Measurements from ENCODE around the gene NOL9. TPM values are rescaled to one million over a fixed set of nuclear protein-coding genes. Genes with fewer than 3 reads are reported as not detected.

Gene NOL9
- total and polyA plus RNA-seq, 9 of the 15 experiments (the other 6 are each of a cell fraction or from before 2014, with no cell fraction given) = 5.6 to 76.5 (median 47.3) TPM

DNA sequence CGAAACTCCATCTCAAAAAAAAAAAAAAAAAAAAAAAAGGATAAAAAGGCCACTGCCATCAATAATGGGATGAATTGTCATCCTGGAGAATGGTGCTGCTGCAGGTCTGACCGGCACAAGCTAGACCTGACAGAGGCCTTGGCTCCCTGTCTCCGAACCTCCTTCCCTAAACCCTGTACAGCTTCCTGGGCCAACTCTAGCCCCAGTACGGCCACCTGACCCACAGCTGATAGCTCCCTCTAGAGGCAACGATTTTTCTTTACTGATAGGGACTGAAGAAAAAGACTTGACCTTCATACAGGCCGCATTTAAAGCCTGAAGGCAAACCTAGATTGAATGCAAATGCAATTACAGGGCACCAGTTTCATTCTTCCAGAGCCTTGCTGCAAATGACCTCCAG, 30.7 kb downstream of the NOL9 start (continued):
- TF ChIP-seq, protein P1, sequence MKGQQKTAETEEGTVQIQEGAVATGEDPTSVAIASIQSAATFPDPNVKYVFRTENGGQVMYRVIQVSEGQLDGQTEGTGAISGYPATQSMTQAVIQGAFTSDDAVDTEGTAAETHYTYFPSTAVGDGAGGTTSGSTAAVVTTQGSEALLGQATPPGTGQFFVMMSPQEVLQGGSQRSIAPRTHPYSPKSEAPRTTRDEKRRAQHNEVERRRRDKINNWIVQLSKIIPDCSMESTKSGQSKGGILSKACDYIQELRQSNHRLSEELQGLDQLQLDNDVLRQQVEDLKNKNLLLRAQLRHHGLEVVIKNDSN (CRISPR knock-in tag; IDR thresholded peaks at IDR 0.05) = peak; percentile 77
- TF ChIP-seq, protein P2, sequence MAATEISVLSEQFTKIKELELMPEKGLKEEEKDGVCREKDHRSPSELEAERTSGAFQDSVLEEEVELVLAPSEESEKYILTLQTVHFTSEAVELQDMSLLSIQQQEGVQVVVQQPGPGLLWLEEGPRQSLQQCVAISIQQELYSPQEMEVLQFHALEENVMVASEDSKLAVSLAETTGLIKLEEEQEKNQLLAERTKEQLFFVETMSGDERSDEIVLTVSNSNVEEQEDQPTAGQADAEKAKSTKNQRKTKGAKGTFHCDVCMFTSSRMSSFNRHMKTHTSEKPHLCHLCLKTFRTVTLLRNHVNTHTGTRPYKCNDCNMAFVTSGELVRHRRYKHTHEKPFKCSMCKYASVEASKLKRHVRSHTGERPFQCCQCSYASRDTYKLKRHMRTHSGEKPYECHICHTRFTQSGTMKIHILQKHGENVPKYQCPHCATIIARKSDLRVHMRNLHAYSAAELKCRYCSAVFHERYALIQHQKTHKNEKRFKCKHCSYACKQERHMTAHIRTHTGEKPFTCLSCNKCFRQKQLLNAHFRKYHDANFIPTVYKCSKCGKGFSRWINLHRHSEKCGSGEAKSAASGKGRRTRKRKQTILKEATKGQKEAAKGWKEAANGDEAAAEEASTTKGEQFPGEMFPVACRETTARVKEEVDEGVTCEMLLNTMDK (IDR thresholded peaks at IDR 0.05; ENCODE audit: borderline replicate concordance, insufficient read depth, low read depth, low read length, poor library complexity, severe bottlenecking) = peak; percentile 47
- TF ChIP-seq KHSRP (IDR thresholded peaks at IDR 0.05) (no peak), LEF1 (IDR thresholded peaks at IDR 0.05) (no peak), RB1 (IDR thresholded peaks at IDR 0.05; ENCODE audit: low read depth) (peak; percentile 10; the same call in 1 of the 2 replicates), SMC3 (conservative IDR thresholded peaks at IDR 0.05; ENCODE audit: insufficient read depth, low read depth, low read length) (peak; percentile 51), ETV1 (tag; conservative IDR thresholded peaks at IDR 0.05; ENCODE audit: low read depth) (0 out of 2 replicates have a peak, but pooled peaks have one; percentile 9), ZNF263 (CRISPR knock-in tag; IDR thresholded peaks at IDR 0.05; ENCODE audit: borderline replicate concordance) (0 out of 2 replicates have a peak, but pooled peaks have one; percentile 34), ZFX (CRISPR knock-in tag; IDR thresholded peaks at IDR 0.05) (peak; percentile 79), COPS2 (conservative IDR thresholded peaks at IDR 0.05) (no peak), SIX5 (IDR thresholded peaks at IDR 0.05; ENCODE audit: borderline replicate concordance in 1 of 2, insufficient read depth in 1 of 2, low read depth in 1 of 2, low read length in 2 of 2) (no peak), TEAD2 (tag; IDR thresholded peaks at IDR 0.05) (peak; percentile 59; the same call in 1 of the 2 replicates), GATA2 (CRISPR knock-in tag; IDR thresholded peaks at IDR 0.05) (0 out of 2 replicates have a peak, but pooled peaks have one; percentile 22), TEAD4 (IDR thresholded peaks at IDR 0.05; ENCODE audit: low read length) (peak; percentile 72), TEAD4 (CRISPR knock-in tag; IDR thresholded peaks at IDR 0.05; ENCODE audit: borderline replicate concordance) (no peak), HCFC1 (IDR thresholded peaks at IDR 0.05; ENCODE audit: low read depth, low read length) (peak; percentile 35; the same call in 1 of the 2 replicates), BHLHE40 (IDR thresholded peaks at IDR 0.05; ENCODE audit: low read length) (0 out of 2 replicates have a peak, but pooled peaks have one; percentile 36)
- TF ChIP-seq, protein P3, sequence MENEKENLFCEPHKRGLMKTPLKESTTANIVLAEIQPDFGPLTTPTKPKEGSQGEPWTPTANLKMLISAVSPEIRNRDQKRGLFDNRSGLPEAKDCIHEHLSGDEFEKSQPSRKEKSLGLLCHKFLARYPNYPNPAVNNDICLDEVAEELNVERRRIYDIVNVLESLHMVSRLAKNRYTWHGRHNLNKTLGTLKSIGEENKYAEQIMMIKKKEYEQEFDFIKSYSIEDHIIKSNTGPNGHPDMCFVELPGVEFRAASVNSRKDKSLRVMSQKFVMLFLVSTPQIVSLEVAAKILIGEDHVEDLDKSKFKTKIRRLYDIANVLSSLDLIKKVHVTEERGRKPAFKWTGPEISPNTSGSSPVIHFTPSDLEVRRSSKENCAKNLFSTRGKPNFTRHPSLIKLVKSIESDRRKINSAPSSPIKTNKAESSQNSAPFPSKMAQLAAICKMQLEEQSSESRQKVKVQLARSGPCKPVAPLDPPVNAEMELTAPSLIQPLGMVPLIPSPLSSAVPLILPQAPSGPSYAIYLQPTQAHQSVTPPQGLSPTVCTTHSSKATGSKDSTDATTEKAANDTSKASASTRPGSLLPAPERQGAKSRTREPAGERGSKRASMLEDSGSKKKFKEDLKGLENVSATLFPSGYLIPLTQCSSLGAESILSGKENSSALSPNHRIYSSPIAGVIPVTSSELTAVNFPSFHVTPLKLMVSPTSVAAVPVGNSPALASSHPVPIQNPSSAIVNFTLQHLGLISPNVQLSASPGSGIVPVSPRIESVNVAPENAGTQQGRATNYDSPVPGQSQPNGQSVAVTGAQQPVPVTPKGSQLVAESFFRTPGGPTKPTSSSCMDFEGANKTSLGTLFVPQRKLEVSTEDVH (IDR thresholded peaks at IDR 0.05; ENCODE audit: low read depth, partially characterized antibody) = peak; percentile 18
- TF ChIP-seq, protein P4, sequence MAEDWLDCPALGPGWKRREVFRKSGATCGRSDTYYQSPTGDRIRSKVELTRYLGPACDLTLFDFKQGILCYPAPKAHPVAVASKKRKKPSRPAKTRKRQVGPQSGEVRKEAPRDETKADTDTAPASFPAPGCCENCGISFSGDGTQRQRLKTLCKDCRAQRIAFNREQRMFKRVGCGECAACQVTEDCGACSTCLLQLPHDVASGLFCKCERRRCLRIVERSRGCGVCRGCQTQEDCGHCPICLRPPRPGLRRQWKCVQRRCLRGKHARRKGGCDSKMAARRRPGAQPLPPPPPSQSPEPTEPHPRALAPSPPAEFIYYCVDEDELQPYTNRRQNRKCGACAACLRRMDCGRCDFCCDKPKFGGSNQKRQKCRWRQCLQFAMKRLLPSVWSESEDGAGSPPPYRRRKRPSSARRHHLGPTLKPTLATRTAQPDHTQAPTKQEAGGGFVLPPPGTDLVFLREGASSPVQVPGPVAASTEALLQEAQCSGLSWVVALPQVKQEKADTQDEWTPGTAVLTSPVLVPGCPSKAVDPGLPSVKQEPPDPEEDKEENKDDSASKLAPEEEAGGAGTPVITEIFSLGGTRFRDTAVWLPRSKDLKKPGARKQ (CRISPR knock-in tag; IDR thresholded peaks at IDR 0.05) = peak; percentile 61; the same call in 1 of the 2 replicates
- TF ChIP-seq, protein P5, sequence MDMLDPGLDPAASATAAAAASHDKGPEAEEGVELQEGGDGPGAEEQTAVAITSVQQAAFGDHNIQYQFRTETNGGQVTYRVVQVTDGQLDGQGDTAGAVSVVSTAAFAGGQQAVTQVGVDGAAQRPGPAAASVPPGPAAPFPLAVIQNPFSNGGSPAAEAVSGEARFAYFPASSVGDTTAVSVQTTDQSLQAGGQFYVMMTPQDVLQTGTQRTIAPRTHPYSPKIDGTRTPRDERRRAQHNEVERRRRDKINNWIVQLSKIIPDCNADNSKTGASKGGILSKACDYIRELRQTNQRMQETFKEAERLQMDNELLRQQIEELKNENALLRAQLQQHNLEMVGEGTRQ (CRISPR knock-in tag; IDR thresholded peaks at IDR 0.05) = peak; percentile 64
